ENCODE data around the gene ADAM15. TPM values are rescaled to one million over a fixed set of nuclear protein-coding genes. Genes with fewer than 3 reads are reported as not detected.

Gene ADAM15
- 10 to 100 TPM; 31.6 to 32.5 TPM for total RNA-seq

GRCh38 chr1:155050560-155051341 is at the start of gene ADAM15:
TSS of gene ADAM15 (plus strand) at chr1:155051316. CDS start at chr1:155051387, 71 bp downstream.
- Mint-ChIP-seq H3K4me3 (peak within 1 kb of the TSS; percentile 82), H3K9me3 (no peaks in the 10 kb centered on the region), H3K27ac (peak within 1 kb of the TSS; percentile 66), H3K4me1 (peaks cover 21% of the 10 kb centered on the region), H3K27me3 (no peaks in the 10 kb centered on the region), H3K36me3 (no peaks in the 10 kb centered on the region)
- peak; percentile 83 for DNase-seq

DNA sequence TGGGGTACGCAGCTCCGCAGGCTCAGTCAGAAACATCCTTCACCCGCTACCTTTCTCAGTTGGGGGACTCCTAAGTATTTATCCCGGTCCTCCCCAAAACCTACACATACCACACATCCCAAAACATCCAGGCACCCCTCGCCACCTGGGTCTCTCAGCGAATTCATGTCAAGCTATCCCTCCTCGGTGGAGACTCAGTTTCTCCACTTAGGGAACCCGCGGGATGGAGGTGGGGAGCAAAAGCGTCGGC is 49.8 kb upstream of the ADAM15 start:
- Mint-ChIP-seq H3K36me3 (peaks cover 5% of the 10 kb centered on the region), H3K9me3 (no peaks in the 10 kb centered on the region), H3K27ac (peak overlapping the region; percentile 76), H3K4me1 (peaks cover 51% of the 10 kb centered on the region), H3K27me3 (peaks cover 15% of the 10 kb centered on the region), H3K4me3 (peak overlapping the region; percentile 74)
- DNase-seq: no peak

- DNase-seq: peak; percentile 98
- Mint-ChIP-seq H3K36me3 (peaks cover 6% of the 10 kb centered on the region), H3K4me3 (peak overlapping the region; percentile 92), H3K4me1 (peaks cover 56% of the 10 kb centered on the region), H3K9me3 (no peaks in the 10 kb centered on the region), H3K27me3 (peaks cover 12% of the 10 kb centered on the region), H3K27ac (peak overlapping the region; percentile 92)
Measured at GRCh38 chr1:155001675-155002463, 49.2 kb upstream of the ADAM15 start.

GRCh38 chr1:155002464-155003226 is 48.5 kb upstream of the ADAM15 start, which contains the start of gene ZBTB7B:
TSS of gene ZBTB7B (plus strand) at chr1:155002802. CDS start at chr1:155014661, 11,859 bp downstream.
- DNase-seq: no peak
- Mint-ChIP-seq H3K4me1 (peaks cover 52% of the 10 kb centered on the region), H3K27me3 (peaks cover 7% of the 10 kb centered on the region), H3K36me3 (peaks cover 6% of the 10 kb centered on the region), H3K9me3 (no peaks in the 10 kb centered on the region), H3K4me3 (peak within 1 kb of the TSS; percentile 92), H3K27ac (peak within 1 kb of the TSS; percentile 92)

DNA sequence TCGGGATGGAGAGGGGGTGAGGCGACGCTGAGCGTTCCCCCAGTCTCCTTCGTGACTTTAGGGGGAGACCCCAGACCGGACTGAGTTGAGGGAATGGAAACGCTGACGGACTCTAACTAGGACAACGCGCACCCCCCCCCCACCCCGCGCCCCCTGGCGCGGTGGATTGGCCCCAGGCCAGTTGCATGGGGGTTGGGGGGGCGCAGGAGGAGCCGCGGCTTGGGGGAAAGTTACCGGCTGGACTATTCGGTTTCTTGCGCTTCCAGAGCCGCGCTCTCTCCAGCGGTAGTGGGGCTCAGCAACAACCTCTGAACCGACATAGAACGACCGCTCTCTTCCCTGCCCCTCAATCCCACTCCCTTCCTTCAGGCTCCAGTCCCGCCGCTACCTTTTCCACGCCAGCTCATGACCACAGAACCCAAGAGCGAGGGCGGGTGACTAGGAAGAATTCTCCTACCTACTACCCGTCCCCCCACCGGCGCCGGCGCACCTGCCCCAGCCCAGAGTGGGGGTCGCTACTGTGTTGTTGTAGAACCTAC is 47.8 kb upstream of the ADAM15 start:
- Mint-ChIP-seq H3K4me1 (peaks cover 48% of the 10 kb centered on the region), H3K36me3 (peaks cover 6% of the 10 kb centered on the region), H3K27ac (peak overlapping the region; percentile 90), H3K9me3 (no peaks in the 10 kb centered on the region), H3K27me3 (peaks cover 3% of the 10 kb centered on the region), H3K4me3 (peak overlapping the region; percentile 86)
- DNase-seq: no peak

DNA sequence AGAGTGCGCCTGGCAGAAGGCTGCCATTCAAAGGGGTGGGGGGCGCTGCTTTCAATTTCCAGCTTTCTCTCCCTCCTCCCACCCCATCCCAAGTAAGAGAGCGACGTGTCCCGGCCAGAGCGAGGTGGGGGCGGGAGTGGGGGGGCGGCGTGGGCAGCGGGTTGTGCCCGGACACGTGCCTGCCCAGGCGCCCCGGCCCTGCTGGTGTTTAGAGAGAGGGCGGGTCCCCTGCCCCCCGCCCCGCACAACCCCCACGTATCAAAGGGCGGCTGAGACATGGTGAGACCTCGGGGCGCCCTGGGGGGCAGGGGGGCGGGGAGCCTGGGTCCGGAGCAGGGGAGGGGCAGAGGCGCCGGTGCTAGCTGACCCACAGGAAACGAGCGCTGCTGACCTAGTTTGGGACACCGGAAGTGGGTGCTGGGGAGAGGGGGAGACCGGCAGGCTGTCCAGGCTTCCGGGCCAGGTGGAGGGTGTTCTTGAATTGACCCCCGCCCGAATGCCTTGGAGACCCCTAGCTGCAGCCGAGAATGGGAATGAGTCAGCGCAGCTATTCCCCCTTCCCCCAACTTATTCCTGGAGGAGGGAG is 47.3 kb upstream of the ADAM15 start:
- H3K4me1 Mint-ChIP-seq: peaks cover 49% of the 10 kb centered on the region
- DNase-seq: no peak

DNA sequence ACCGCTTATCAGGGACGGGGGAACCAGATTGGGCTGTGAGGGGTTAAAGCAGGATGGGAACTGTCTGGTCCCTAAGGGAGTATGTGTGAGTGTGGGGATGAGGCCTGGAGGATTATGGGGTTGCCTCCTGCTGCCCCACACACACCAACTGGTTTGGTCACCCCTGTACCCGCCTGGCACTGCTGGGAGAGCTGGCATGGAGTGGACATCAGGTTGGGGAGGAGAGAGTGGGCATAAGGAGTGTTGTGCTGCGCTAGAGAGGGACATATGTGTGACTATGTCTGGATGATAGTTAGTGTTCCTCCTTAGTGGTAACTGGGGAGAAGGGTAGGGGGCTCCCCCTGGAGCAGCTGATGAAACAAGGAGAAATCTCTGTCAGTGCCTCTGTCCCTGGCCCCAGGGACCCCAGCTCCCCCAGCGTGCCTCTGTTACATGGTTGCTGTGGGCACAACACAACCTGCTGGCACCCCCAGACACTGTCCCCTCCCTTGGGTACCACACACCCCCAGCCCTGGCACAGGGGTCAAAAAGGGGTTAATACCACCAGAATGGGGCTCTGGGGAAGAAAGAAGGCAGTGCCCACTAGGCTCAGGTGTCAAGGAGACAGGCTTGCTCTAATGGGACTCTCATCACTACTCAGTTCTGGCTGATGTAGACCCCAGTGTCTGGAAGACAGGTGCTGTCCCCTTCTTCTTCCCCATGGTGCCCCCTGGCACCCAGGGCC is 46.6 kb upstream of the ADAM15 start:
- Mint-ChIP-seq H3K4me3 (peak overlapping the region; percentile 86), H3K4me1 (peaks cover 48% of the 10 kb centered on the region), H3K9me3 (no peaks in the 10 kb centered on the region), H3K27ac (peak overlapping the region; percentile 83), H3K36me3 (peaks cover 6% of the 10 kb centered on the region), H3K27me3 (peaks cover 3% of the 10 kb centered on the region)
- DNase-seq: no peak

More for the DNA sequence above, 47.3 kb upstream of the ADAM15 start:
- H3K36me3 Mint-ChIP-seq: peaks cover 6% of the 10 kb centered on the region
- H3K4me3 Mint-ChIP-seq: peak overlapping the region; percentile 86
- H3K9me3 Mint-ChIP-seq: no peaks in the 10 kb centered on the region
- H3K27me3 Mint-ChIP-seq: peaks cover 3% of the 10 kb centered on the region
- peak overlapping the region; percentile 90 for H3K27ac Mint-ChIP-seq

GRCh38 chr1:155005076-155006011 is 45.8 kb upstream of the ADAM15 start:
- DNase-seq: no peak
- Mint-ChIP-seq H3K27me3 (peaks cover 3% of the 10 kb centered on the region), H3K9me3 (no peaks in the 10 kb centered on the region), H3K27ac (peak overlapping the region; percentile 96), H3K4me1 (peaks cover 50% of the 10 kb centered on the region), H3K36me3 (peaks cover 6% of the 10 kb centered on the region), H3K4me3 (no peak overlapping the region)

- Mint-ChIP-seq H3K27ac (peak overlapping the region; percentile 96), H3K36me3 (peaks cover 6% of the 10 kb centered on the region), H3K27me3 (peaks cover 3% of the 10 kb centered on the region), H3K9me3 (no peaks in the 10 kb centered on the region), H3K4me1 (peaks cover 57% of the 10 kb centered on the region), H3K4me3 (peak overlapping the region; percentile 63)
- peak; percentile 59 for DNase-seq
Measured at GRCh38 chr1:155006601-155007101, 44.5 kb upstream of the ADAM15 start.

GRCh38 chr1:155007251-155007828 is 43.8 kb upstream of the ADAM15 start:
- H3K36me3 Mint-ChIP-seq: peaks cover 6% of the 10 kb centered on the region
- peaks cover 61% of the 10 kb centered on the region for H3K4me1 Mint-ChIP-seq
- no peaks in the 10 kb centered on the region for H3K9me3 Mint-ChIP-seq
- no peak for DNase-seq
- H3K27me3 Mint-ChIP-seq: peaks cover 3% of the 10 kb centered on the region
- no peak overlapping the region for H3K4me3 Mint-ChIP-seq
- no peak overlapping the region for H3K27ac Mint-ChIP-seq

- Mint-ChIP-seq H3K27me3 (peaks cover 3% of the 10 kb centered on the region), H3K27ac (no peak overlapping the region)
Measured at GRCh38 chr1:155008015-155008941, 42.8 kb upstream of the ADAM15 start.

DNA sequence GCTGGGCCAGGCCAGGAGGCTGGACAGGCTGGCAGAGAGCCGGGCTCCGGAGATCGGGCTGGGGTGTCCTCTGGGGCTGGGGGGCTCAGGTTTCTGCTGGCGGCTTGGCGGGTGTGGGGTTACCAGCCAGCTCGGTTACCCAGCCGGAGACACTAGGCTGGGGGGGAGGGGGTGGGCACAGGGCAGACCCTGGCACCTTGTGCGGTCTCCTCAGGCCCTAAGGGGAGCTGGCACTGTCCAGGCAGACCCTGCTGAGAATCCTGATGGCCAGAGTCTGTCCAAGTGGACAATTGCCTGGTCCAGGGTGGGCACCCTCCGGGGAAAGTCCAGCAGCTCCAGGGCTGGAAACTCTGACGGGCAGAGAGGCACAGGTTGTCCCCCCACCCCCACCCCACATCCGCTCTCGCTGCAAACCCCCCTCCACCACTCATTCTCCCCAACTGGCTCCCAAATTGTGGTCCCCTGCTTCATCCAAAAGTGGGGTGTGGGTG is 41.9 kb upstream of the ADAM15 start:
- Mint-ChIP-seq H3K4me1 (peaks cover 72% of the 10 kb centered on the region), H3K4me3 (no peak overlapping the region), H3K27ac (peak overlapping the region; percentile 6), H3K9me3 (no peaks in the 10 kb centered on the region), H3K27me3 (no peaks in the 10 kb centered on the region), H3K36me3 (peaks cover 3% of the 10 kb centered on the region)
- no peak for DNase-seq

More at GRCh38 chr1:155008015-155008941, 42.8 kb upstream of the ADAM15 start:
- no peak for DNase-seq
- Mint-ChIP-seq H3K4me1 (peaks cover 71% of the 10 kb centered on the region), H3K9me3 (no peaks in the 10 kb centered on the region), H3K4me3 (no peak overlapping the region), H3K36me3 (peaks cover 6% of the 10 kb centered on the region)
